Keratinocyte (primary cell): ENCODE measurements around the gene CAMKMT. TPM values are rescaled to one million over a fixed set of nuclear protein-coding genes. Genes with fewer than 3 reads are reported as not detected.

Experiments used
- DNase-seq: peaks from one replicate; pipeline ENCODE4 v3.0.0-alpha.2; 2011; ENCODE audit warnings: low read depth, missing footprints, low spot score
- FAIRE-seq: peaks from 2 replicates; lab custom pipeline; 2011; peaks lifted over from hg19 to GRCh38; lab: Jason Lieb, UNC
- H2AFZ ChIP-seq: 2 replicates; pipeline ENCODE4 v1.6.0; 2012; ENCODE audit warnings: low read length, control low read depth, inconsistent platforms; ENCODE audit not compliant: control insufficient read depth
- H3K27ac ChIP-seq: 2 replicates; pipeline ENCODE4 v1.5.1; 2011; ENCODE audit warnings: low read length; ENCODE audit not compliant: control insufficient read depth, insufficient read depth
- H3K27me3 ChIP-seq: 3 replicates; pipeline ENCODE4 v1.6.0; 2011; ENCODE audit warnings: low read length; ENCODE audit not compliant: control insufficient read depth, insufficient read depth; ENCODE audit errors: extremely low read depth
- H3K36me3 ChIP-seq, 2 experiments: 2 replicates in 1 of 2; 3 replicates in 1 of 2; pipeline ENCODE4 v1.5.1; 2011; ENCODE audit warnings: low read length in 2 of 2, mild to moderate bottlenecking in 1 of 2; ENCODE audit not compliant: control insufficient read depth in 2 of 2, insufficient read depth in 2 of 2; ENCODE audit errors: extremely low read depth in 1 of 2
- H3K4me1 ChIP-seq: 3 replicates; pipeline ENCODE4 v1.5.1; 2011; ENCODE audit warnings: low read length; ENCODE audit not compliant: control insufficient read depth, insufficient read depth; ENCODE audit errors: extremely low read depth
- H3K4me2 ChIP-seq: 3 replicates; pipeline ENCODE4 v1.6.0; 2011; ENCODE audit warnings: low read depth, low read length; ENCODE audit not compliant: control insufficient read depth, insufficient read depth; ENCODE audit errors: extremely low read depth
- H3K4me3 ChIP-seq, 3 experiments: fragments of 200-600 bp in 1 of 3; sonication (generic) in 1 of 3; 2 replicates in 2 of 3; 3 replicates in 1 of 3; pipeline ENCODE4 v1.5.1; 2011 to 2016; ENCODE audit warnings: low read length in 3 of 3, mild to moderate bottlenecking in 3 of 3, control low read depth in 2 of 3, inconsistent platforms in 1 of 3, low read depth in 1 of 3, mixed read lengths in 1 of 3, mixed run types in 1 of 3, moderate library complexity in 1 of 3; ENCODE audit not compliant: control insufficient read depth in 2 of 3, insufficient read depth in 2 of 3; ENCODE audit errors: extremely low read depth in 1 of 3
- H3K79me2 ChIP-seq: 2 replicates; pipeline ENCODE4 v1.6.0; 2012; ENCODE audit warnings: low read length; ENCODE audit not compliant: control insufficient read depth, insufficient read depth
- H3K9ac ChIP-seq: 3 replicates; pipeline ENCODE4 v1.6.0; 2011; ENCODE audit warnings: low read length; ENCODE audit not compliant: control insufficient read depth, insufficient read depth; ENCODE audit errors: extremely low read depth
- H3K9me1 ChIP-seq: 3 replicates; pipeline ENCODE4 v1.6.0; 2011; ENCODE audit warnings: low read length; ENCODE audit not compliant: control insufficient read depth, insufficient read depth; ENCODE audit errors: extremely low read depth
- H3K9me3 ChIP-seq: 2 replicates; pipeline ENCODE4 v1.5.1; 2012; ENCODE audit warnings: low read depth, low read length; ENCODE audit not compliant: control insufficient read depth
- H4K20me1 ChIP-seq: 3 replicates; pipeline ENCODE4 v1.6.0; 2011; ENCODE audit warnings: low read length; ENCODE audit not compliant: control insufficient read depth, insufficient read depth; ENCODE audit errors: extremely low read depth
- EZH2 ChIP-seq: IDR thresholded peaks from one replicate; pipeline ENCODE4 v1.6.1; 2012; ENCODE audit warnings: inconsistent platforms, mild to moderate bottlenecking, low read length, moderate library complexity
- dilution Hi-C: fragments of 300-500 bp; cut with MboI; formaldehyde crosslinking; loops from one replicate; pipeline ENCODE4 v1.7.0; 2020; ENCODE audit warnings: low sequenced_read_pairs; ENCODE audit not compliant: extremely low pct_ligation_motif_present
- polyA plus RNA-seq, 5 experiments: library from polyadenylated mRNA; depleted of rRNA in 3 of 5; stranded (reverse) in 3 of 5; stranded (forward) in 1 of 5; unstranded in 1 of 5; fragments of >200 nt; gene quantifications; 1 replicate in 1 of 5; 2 replicates in 3 of 5; 3 replicates in 1 of 5; pipeline versions ENCODE4 v1.2.1 to v1.2.3, GENCODE V29; 2011 to 2012; ENCODE audit warnings: missing spikeins in 2 of 5, low read depth in 1 of 5, low replicate concordance in 1 of 5
- TF ChIP-seq, protein P1 (sequence below), 3 experiments: IDR thresholded peaks in 1 of 3; conservative IDR thresholded peaks in 1 of 3; optimal IDR thresholded peaks in 1 of 3; 2 replicates in 2 of 3; 3 replicates in 1 of 3; pipeline versions ENCODE3 to v1.5.1; 2011; ENCODE audit warnings: low read length in 3 of 3, mild to moderate bottlenecking in 3 of 3, moderate library complexity in 2 of 3, control low read depth in 1 of 3, inconsistent platforms in 1 of 3; ENCODE audit not compliant: insufficient read depth in 2 of 3; ENCODE audit errors: extremely low read depth in 1 of 3

CAMKMT gene
- polyA plus RNA-seq, 1 donor (not counting 4 experiments of a cell fraction or from before 2014, with no cell fraction given) = 9.9 TPM

DNA sequence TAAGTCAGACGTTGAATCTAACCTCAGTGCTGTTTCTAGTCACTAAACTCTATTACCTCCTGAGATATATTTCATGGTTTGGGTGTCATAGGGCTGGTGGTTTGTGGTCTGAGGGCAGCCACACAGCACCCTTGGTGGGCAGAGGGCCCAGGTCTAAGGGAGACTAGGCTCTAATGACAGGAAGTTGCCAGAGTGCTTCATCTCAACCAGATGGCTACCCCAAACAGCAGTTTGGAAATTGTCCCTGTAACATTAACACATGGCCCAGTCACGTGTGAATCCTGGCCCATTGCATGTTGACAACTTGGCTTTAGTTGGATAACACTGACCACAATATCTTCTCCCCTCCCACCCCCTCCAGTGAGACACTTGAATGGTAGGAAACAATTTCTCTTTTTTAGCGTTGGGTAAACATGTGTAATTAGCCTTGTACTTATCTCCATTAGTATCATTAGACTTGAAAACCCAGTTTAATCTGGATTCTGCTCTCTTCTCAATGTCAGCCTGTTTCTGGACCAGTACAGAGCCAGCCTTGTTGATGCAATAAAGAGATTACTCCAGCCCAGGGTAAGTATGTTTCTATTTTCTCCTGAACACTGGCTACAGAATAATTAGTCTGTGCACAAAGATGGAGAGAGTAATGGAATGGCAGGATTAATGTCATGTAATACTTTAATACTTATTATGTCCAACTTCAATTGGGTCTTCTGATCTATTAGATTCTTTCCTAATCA, 392.0 kb downstream of the CAMKMT start:
- no peaks in the 10 kb centered on the region for H3K79me2 ChIP-seq
- no peaks in the 10 kb centered on the region for H3K36me3 ChIP-seq
- TF ChIP-seq, protein P1, sequence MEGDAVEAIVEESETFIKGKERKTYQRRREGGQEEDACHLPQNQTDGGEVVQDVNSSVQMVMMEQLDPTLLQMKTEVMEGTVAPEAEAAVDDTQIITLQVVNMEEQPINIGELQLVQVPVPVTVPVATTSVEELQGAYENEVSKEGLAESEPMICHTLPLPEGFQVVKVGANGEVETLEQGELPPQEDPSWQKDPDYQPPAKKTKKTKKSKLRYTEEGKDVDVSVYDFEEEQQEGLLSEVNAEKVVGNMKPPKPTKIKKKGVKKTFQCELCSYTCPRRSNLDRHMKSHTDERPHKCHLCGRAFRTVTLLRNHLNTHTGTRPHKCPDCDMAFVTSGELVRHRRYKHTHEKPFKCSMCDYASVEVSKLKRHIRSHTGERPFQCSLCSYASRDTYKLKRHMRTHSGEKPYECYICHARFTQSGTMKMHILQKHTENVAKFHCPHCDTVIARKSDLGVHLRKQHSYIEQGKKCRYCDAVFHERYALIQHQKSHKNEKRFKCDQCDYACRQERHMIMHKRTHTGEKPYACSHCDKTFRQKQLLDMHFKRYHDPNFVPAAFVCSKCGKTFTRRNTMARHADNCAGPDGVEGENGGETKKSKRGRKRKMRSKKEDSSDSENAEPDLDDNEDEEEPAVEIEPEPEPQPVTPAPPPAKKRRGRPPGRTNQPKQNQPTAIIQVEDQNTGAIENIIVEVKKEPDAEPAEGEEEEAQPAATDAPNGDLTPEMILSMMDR (optimal IDR thresholded peaks at IDR 0.05 in 1 of 3, IDR thresholded peaks at IDR 0.05 in 1 of 3, conservative IDR thresholded peaks at IDR 0.05 in 1 of 3; ENCODE audit: extremely low read depth in 1 of 3, insufficient read depth in 2 of 3, low read length in 3 of 3) = no peak
- TF ChIP-seq EZH2 = no peak
- no peak overlapping the region for H3K9ac ChIP-seq
- no peak overlapping the region for H3K4me3 ChIP-seq
- H3K27ac ChIP-seq = no peak overlapping the region
- H3K4me2 ChIP-seq = no peak overlapping the region
- no peaks in the 10 kb centered on the region for H3K9me1 ChIP-seq
- FAIRE-seq (no peak), DNase-seq (no peak)
- no peaks in the 10 kb centered on the region for H3K9me3 ChIP-seq
- H2AFZ ChIP-seq = no peak overlapping the region
- H3K27me3 ChIP-seq = no peaks in the 10 kb centered on the region
- no peaks in the 10 kb centered on the region for H4K20me1 ChIP-seq
- no peaks in the 10 kb centered on the region for H3K4me1 ChIP-seq
- dilution Hi-C loops = no loop called here

DNA sequence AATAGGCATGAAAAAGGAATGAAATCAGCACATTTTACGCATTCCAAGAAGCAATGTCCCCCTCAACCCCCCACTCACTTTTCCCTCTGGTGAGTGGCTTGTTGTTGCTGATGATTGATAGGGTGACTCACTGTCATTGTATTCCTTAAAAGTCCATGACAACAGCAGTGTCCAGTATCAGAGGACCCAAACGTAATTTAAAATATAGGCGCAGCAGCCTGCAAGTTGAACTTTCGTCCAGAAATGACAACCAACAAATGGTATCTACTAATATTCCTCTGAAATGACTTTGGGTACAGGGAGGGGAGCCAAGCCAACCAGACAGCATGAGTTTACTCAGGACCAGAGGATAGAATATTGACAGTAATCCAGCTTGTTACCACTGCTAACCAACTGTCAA, 396.8 kb downstream of the CAMKMT start:
- H3K79me2 ChIP-seq = no peaks in the 10 kb centered on the region
- H4K20me1 ChIP-seq = no peaks in the 10 kb centered on the region
- TF ChIP-seq, protein P1 (optimal IDR thresholded peaks at IDR 0.05 in 1 of 3, IDR thresholded peaks at IDR 0.05 in 1 of 3, conservative IDR thresholded peaks at IDR 0.05 in 1 of 3; ENCODE audit: extremely low read depth in 1 of 3, insufficient read depth in 2 of 3, low read length in 3 of 3) = no peak
- TF ChIP-seq EZH2 = no peak
- no peak overlapping the region for H2AFZ ChIP-seq
- H3K4me1 ChIP-seq = no peaks in the 10 kb centered on the region
- H3K4me3 ChIP-seq = no peak overlapping the region
- H3K36me3 ChIP-seq = no peaks in the 10 kb centered on the region
- no peak overlapping the region for H3K9ac ChIP-seq
- H3K4me2 ChIP-seq = no peak overlapping the region
- dilution Hi-C loops = no loop called here
- DNase-seq (no peak), FAIRE-seq (no peak)
- H3K27me3 ChIP-seq = no peaks in the 10 kb centered on the region
- H3K9me1 ChIP-seq = no peaks in the 10 kb centered on the region
- H3K27ac ChIP-seq = no peak overlapping the region
- no peaks in the 10 kb centered on the region for H3K9me3 ChIP-seq
